IPS-18a (cell line): ENCODE data around the gene TRMT1.

Source experiments
- H3K27ac ChIP-seq: one replicate; pipeline ENCODE4 v1.5.1; 2013; ENCODE audit warnings: low read length
- H3K27me3 ChIP-seq: one replicate; pipeline ENCODE4 v1.6.1; 2013; ENCODE audit warnings: mild to moderate bottlenecking, low read length; ENCODE audit not compliant: control insufficient read depth, insufficient read depth
- H3K36me3 ChIP-seq: one replicate; pipeline ENCODE4 v1.6.1; 2013; ENCODE audit warnings: low read depth, low read length; ENCODE audit not compliant: control insufficient read depth
- H3K4me1 ChIP-seq: one replicate; pipeline ENCODE4 v1.6.1; 2013; ENCODE audit warnings: low read depth, low read length; ENCODE audit not compliant: control insufficient read depth
- H3K4me3 ChIP-seq: one replicate; pipeline ENCODE4 v1.5.1; 2013; ENCODE audit warnings: low read length
- H3K9ac ChIP-seq: one replicate; pipeline ENCODE4 v1.6.1; 2013; ENCODE audit warnings: mild to moderate bottlenecking, low read length, moderate library complexity
- H3K9me3 ChIP-seq: one replicate; pipeline ENCODE4 v1.6.1; 2013; ENCODE audit warnings: low read depth, low read length; ENCODE audit not compliant: control insufficient read depth

Gene TRMT1

DNA sequence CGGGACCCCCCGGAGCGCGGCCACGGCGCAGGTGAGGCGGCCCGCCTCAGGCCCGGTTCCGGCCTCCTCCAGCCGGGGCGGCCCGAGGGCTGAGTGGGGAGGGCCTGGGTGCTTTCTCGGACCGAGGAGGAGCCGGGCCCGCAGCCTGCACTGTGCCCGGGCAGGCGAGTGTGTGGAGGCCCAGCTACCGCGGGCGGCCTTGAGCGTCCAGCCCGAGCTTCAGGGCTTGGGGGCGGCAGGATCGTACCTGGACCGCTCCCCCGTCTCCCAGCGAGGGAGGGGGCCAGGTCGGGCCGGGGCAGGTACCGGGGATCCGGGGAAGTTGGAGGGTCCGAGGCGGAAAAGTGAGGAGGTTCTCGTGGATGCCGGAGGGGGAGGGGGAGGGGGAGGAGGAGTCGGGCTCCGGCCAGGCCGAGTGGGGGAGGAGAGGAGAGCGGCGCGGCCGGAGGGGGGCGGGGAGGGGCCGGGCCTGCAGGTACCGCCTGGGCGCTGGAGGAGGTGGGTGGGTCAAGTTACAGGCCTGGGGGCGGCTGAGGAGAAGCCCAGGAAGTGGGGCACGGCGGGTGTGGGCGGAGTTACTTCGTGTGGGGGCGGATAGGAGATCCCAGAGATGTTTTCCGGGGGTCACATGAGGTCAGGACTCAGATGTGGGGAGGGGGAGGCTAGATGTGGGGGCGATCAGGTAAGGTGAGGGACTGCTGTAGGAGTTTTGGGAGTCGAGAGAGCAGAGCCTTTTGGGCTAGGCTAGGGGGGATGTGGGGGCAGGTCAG lies 2.1 kb upstream of the TRMT1 start:
- Histone ChIP-seq H3K9ac (peak overlapping the region; percentile 91), H3K9me3 (no peaks in the 10 kb centered on the region), H3K4me3 (peak overlapping the region; percentile 74), H3K36me3 (peaks cover 12% of the 10 kb centered on the region), H3K27ac (peak overlapping the region; percentile 86), H3K27me3 (no peaks in the 10 kb centered on the region), H3K4me1 (peaks cover 27% of the 10 kb centered on the region)

DNA sequence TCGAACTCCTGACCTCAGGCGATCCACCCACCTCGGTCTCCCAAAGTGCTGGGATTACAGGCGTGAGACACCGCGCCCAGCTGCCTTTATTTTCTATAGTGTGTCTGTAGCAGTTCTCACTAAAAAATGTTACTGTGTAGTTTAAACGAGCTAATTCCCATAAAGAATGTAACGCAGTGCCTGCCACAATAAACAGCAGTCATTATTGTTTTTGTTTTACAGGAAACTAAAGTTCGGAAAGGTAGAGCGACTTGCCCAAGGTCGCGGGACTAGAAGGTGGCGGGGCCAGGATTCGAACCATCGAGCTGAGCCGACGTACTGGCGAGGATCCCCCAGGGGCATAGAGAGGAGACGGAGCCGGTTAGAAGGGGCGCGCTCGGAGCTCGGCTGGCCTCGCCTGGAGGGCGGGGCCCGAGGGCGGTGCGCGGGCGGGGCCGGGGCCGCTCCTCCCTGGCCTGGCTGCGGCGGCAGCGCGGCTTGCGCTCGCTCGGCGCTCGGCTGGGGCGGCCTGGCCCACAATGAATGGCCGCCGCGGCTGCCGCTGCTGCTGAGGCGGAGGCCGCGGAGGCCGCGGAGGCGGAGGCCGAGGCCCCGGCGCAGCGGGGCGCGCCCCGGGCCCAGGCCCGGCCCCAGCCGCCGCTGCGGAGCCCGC lies 1.4 kb upstream of the TRMT1 start, which contains the start of gene NACC1:
Gene NACC1 (plus strand): TSS at position 493 of the 652 bp plus-strand sequence. CDS start 16,944 bp downstream, outside the sequence.
- H3K4me3 ChIP-seq, result peak within 1 kb of the TSS; percentile 94
- H3K27ac ChIP-seq, result peak within 1 kb of the TSS; percentile 86
- H3K36me3 ChIP-seq, result peaks cover 17% of the 10 kb centered on the region
- peaks cover 27% of the 10 kb centered on the region for H3K4me1 ChIP-seq
- no peaks in the 10 kb centered on the region for H3K9me3 ChIP-seq
- peak within 1 kb of the TSS; percentile 91 for H3K9ac ChIP-seq
- H3K27me3 ChIP-seq, result no peaks in the 10 kb centered on the region

DNA sequence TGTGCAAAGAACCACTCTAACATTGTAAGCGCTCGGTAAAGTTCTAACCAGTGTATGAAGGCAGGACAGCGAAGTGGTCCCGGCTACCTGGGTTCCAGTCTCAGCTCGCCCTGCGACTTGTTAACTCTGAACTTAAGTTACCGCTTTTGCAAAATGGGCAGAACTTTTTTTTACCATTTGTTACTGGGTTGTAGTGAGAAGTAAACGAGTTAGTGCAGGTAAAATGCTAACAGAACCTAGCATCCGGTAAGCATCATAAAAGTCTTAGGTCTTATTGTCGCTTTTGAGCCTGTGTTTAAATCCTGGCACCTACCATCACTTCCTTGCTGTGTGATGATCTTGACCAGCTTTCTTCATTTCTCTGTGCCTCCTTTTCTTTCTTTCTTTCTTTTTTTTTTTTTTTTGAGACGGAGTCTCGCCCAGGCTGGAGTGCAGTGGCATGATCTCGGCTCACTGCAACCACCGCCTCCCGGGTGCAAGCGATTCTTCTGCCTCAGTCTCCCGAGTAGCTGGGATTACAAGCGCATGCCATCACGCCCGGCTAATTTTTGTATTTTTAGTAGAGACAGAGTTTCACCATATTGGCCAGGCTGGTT lies 734 bp upstream of the TRMT1 start:
- Histone ChIP-seq H3K4me3 (peak overlapping the region; percentile 94), H3K9me3 (no peaks in the 10 kb centered on the region), H3K27me3 (no peaks in the 10 kb centered on the region), H3K4me1 (peaks cover 27% of the 10 kb centered on the region), H3K27ac (no peak overlapping the region), H3K36me3 (peaks cover 23% of the 10 kb centered on the region), H3K9ac (no peak overlapping the region)

DNA sequence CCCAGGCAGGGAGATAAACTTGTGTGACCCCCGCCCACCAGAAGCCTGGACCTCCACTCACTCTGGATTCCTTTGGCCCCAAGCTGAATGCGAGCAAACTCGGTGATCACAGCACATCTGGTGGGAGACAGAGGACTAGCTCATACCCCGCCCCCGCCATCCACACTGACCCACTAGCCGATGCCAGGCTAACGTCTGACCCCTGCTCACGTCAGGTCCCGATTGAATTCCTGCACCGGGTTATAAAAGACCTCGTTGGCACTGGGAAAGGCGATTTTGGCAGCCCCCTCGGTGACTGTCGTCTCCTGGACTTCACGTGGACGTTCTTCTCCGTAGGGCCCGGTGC lies 631 bp downstream of the TRMT1 start:
- Histone ChIP-seq H3K27ac (peak overlapping the region; percentile 81), H3K36me3 (peaks cover 24% of the 10 kb centered on the region), H3K9me3 (no peaks in the 10 kb centered on the region), H3K27me3 (no peaks in the 10 kb centered on the region), H3K9ac (peak overlapping the region; percentile 96), H3K4me1 (peaks cover 26% of the 10 kb centered on the region), H3K4me3 (peak overlapping the region; percentile 94)

DNA sequence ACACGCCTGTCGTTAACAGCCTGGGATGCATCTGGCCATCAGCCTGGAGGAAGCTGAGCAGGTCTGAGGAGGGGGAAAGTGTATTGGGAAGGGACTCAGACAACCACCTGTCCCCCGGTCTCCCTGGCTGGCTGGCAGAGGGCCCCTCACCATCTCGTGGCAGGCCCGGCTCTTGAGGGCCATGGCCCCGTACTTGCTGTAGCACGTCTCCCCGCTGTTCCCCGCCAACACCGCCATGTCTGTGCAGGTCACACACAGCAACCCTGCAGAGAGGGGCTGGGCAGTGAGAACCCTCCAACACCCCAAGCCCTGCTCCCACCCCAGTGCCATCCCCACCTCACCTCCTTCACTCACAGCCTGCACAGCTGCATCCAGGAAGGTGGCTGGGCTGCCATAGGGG lies 4.0 kb downstream of the TRMT1 start:
- peaks cover 7% of the 10 kb centered on the region for H3K4me1 ChIP-seq
- peaks cover 41% of the 10 kb centered on the region for H3K36me3 ChIP-seq
- no peak overlapping the region for H3K9ac ChIP-seq
- H3K9me3 ChIP-seq, result no peaks in the 10 kb centered on the region
- no peak overlapping the region for H3K4me3 ChIP-seq
- H3K27me3 ChIP-seq, result no peaks in the 10 kb centered on the region
- H3K27ac ChIP-seq, result no peak overlapping the region

DNA sequence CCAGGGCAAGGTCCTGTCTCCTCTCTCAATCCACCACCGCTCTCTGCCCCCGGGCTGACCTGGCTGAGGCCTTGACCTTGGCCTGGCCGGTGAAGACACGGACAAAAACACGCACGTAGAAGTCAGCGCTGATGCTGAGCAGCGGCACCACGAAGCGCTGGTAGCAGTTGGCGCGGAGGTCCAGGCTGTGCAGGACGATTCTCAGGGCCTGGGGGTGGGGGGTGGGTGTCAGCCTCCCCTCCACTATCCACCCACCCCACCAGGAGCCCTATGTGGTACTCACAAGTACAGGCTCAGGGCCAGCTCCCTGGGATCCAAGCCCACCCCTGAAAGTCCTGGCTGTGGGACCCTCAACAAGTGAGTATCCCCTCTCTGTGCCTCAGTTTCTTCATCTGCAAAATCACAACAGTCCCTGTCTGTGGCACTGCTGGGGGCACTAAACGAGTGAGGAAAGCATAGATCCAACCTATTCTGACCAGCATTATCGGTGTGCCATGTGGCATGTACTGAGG lies 6.4 kb downstream of the TRMT1 start:
- no peaks in the 10 kb centered on the region for H3K27me3 ChIP-seq
- H3K4me1 ChIP-seq, result no peaks in the 10 kb centered on the region
- no peaks in the 10 kb centered on the region for H3K9me3 ChIP-seq
- H3K27ac ChIP-seq, result no peak overlapping the region
- no peak overlapping the region for H3K4me3 ChIP-seq
- no peak overlapping the region for H3K9ac ChIP-seq
- peaks cover 44% of the 10 kb centered on the region for H3K36me3 ChIP-seq

DNA sequence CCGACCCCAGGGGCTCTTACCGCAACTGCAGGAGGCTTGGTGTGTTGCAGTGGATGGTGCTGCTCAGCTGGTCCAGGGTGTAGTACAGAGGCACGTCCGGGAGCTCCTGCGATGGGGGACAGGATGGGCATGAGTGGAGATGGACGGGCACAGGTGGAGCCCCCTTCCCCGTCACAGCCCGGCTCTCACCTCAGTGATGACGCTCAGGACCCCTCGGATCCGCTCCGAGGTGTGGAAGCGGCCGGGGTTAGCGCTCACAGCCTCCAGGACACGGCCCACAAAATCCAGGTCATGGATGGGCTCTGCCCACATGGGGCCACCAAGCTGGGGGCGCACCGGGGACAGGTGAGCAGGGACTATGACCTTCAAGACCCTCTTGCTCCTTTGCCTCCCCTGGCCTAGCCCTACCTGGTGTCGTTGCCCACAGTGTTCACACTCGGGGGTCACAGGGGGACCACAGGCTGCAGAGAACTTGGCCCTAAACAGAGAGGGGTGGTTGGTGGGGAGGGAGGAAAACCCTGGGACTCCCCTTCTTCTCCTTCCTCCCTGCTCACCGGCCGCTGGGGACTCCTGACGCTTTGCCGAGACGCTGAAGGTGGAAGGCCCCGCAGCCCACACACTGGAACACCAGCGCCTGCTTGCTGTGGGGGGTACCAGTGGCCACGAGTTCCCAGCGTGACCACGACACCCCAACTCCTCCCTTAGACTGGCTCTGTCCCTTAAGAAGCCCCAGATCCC lies 7.0 kb downstream of the TRMT1 start:
- Histone ChIP-seq H3K4me3 (no peak overlapping the region), H3K9ac (no peak overlapping the region), H3K36me3 (peaks cover 39% of the 10 kb centered on the region), H3K4me1 (no peaks in the 10 kb centered on the region), H3K27ac (no peak overlapping the region), H3K27me3 (no peaks in the 10 kb centered on the region), H3K9me3 (no peaks in the 10 kb centered on the region)

DNA sequence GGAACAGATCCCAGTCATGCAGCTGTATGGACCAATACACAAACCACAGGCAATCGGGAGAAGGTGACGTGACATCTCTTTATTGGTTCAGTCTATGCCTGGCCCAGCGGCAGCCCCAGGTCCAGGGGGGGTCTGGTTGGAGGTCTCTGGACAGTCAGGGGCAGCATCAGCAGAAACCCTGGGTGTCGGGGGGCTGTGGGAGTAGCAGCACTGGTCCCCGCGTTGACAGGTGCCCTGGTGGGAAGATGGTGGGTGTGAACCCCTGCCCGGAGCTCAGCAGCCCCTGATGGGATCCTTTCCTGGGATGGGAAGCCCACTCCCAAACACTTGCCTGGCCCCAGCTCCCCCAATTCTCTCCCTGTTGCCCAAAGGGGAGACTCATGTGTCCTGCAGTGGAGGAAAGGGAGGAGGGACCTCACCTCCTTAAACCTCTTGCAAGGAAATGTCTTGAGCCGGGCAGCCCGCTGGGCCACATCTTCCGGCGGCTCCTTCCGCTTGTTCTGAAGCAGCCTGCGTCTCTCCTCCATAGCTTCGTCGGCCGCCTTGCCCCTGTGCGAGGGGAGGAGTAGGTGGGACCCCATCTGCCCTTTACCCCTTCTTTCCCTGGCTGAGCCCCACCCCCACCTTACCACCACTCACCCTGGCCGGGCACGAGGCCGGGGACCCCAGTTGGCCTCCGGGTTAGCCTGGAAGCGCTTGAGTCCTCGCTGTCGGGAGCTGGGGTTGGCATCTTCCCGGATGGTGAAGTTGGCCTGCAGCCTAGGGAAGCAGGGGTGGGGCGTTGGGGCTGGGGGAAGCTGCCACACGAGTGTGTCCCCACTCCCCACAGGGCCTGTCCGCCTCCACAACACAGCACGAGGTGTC lies 11.5 kb downstream of the TRMT1 start:
- H3K9ac ChIP-seq, result no peak overlapping the region

DNA sequence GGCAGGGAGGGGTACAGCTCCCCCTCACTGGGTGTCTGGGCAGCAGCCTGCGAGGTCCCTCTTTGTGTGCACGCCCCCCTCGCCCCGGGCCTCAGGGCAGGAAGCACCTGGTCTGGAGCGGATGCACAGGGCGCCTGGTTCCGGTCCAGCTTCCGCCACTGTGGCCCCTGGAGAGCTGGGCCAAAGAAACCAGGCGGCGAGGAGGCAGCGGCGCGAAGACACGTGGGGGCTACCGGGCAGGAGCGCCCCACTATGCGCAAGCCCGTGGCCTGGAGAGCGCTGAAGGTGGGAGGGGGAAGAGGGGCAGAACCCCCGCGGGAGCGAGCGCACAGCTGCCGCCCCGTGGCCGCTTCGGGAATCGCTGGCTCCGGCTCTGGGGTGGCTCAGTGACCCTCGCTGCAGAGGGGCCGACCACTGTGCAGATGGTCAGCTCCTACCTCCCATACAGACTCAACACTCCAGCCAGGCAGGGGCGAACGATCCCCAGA lies 12.1 kb downstream of the TRMT1 start:
- H3K27ac ChIP-seq, result no peak overlapping the region
- peaks cover 39% of the 10 kb centered on the region for H3K27me3 ChIP-seq
- no peak overlapping the region for H3K4me3 ChIP-seq
- no peaks in the 10 kb centered on the region for H3K9me3 ChIP-seq
- H3K4me1 ChIP-seq, result peaks cover 4% of the 10 kb centered on the region
- H3K9ac ChIP-seq, result no peak overlapping the region
- peaks cover 11% of the 10 kb centered on the region for H3K36me3 ChIP-seq

More for the DNA sequence above, 11.5 kb downstream of the TRMT1 start:
- H3K36me3 ChIP-seq, result peaks cover 18% of the 10 kb centered on the region
- H3K9me3 ChIP-seq, result no peaks in the 10 kb centered on the region
- peaks cover 32% of the 10 kb centered on the region for H3K27me3 ChIP-seq
- no peak overlapping the region for H3K4me3 ChIP-seq
- no peak overlapping the region for H3K27ac ChIP-seq
- peaks cover 4% of the 10 kb centered on the region for H3K4me1 ChIP-seq

DNA sequence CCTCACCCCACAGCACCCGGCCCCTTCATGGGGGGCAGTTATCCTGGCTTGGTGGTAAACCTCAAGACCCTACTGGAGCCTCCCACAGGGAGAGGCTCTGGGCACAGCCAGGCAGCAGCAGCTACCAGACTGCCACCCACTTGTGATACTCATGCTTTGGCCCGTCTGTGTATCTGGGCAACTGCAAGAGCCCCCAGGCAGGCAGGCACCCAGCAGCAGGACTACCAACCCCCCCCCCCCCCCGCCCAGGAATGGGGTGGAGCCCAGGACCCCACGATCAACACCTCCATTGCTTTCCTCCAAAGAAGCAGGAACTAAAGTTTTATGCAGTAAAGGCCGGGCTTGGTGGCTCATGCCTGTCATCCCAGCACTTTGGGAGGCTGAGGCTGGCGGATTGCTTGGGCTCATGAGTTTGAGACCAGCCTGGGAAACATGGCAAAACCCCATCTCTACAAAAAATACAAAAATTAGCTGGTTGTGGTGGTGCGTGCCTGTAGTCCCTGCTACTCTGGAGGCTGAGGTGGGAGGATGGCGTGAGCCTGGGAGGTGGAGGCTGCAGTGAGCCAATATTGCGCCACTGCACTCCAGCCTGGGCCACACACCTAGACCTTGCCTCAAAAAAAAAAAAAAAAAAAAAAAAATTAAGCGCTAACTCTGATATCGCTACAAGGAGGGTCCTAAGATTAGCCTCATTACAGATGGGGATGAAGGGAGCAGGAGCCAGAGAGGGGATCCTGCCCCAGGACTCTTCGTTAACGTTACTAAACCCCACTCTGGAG lies 12.8 kb downstream of the TRMT1 start:
- Histone ChIP-seq H3K27ac (no peak overlapping the region), H3K36me3 (peaks cover 5% of the 10 kb centered on the region), H3K9me3 (no peaks in the 10 kb centered on the region), H3K27me3 (peaks cover 46% of the 10 kb centered on the region), H3K4me3 (no peak overlapping the region), H3K4me1 (peaks cover 4% of the 10 kb centered on the region), H3K9ac (no peak overlapping the region)
